H9 (cell line): ENCODE results near the gene PKP1. TPM values are rescaled to one million over a fixed set of nuclear protein-coding genes. Genes with fewer than 3 reads are reported as not detected.

Source experiments
- DNase-seq: peaks from one replicate; pipeline ENCODE4 v3.0.0-alpha.2; 2017
- H2AFZ ChIP-seq: one replicate; pipeline ENCODE4 v1.6.1; 2013; ENCODE audit warnings: mild to moderate bottlenecking, low read length, control low read depth, moderate library complexity
- H2AK5ac ChIP-seq: 2 replicates; pipeline ENCODE4 v1.6.1; 2013; ENCODE audit warnings: low read length, control low read depth, mixed read lengths; ENCODE audit not compliant: insufficient read length
- H2BK120ac ChIP-seq: one replicate; pipeline ENCODE4 v1.6.1; 2013; ENCODE audit warnings: low read depth, mild to moderate bottlenecking, low read length, control low read depth, inconsistent platforms; ENCODE audit not compliant: poor library complexity, severe bottlenecking
- H2BK12ac ChIP-seq: 2 replicates; pipeline ENCODE4 v1.6.1; 2013; ENCODE audit warnings: low read length, control low read depth, mixed read lengths, low read depth; ENCODE audit not compliant: insufficient read length
- H2BK15ac ChIP-seq: 2 replicates; pipeline ENCODE4 v1.6.1; 2013; ENCODE audit warnings: low read depth, low read length, control low read depth
- H2BK20ac ChIP-seq: one replicate; pipeline ENCODE4 v1.6.1; 2013; ENCODE audit warnings: low read depth, mild to moderate bottlenecking, low read length, control low read depth, inconsistent platforms; ENCODE audit not compliant: poor library complexity, severe bottlenecking
- H2BK5ac ChIP-seq: 2 replicates; pipeline ENCODE4 v1.6.1; 2013; ENCODE audit warnings: low read length, control low read depth, mixed read lengths; ENCODE audit not compliant: insufficient read length
- H3K14ac ChIP-seq: 2 replicates; pipeline ENCODE4 v1.6.1; 2013; ENCODE audit warnings: low read length, control low read depth; ENCODE audit not compliant: insufficient read depth
- H3K18ac ChIP-seq: 2 replicates; pipeline ENCODE4 v1.6.1; 2013; ENCODE audit warnings: low read depth, mild to moderate bottlenecking, mixed read lengths, low read length, control low read depth; ENCODE audit not compliant: insufficient read length
- H3K23ac ChIP-seq: 2 replicates; pipeline ENCODE4 v1.6.1; 2013; ENCODE audit warnings: low read length, control low read depth, mixed read lengths, low read depth; ENCODE audit not compliant: insufficient read length
- H3K23me2 ChIP-seq: 2 replicates; pipeline ENCODE4 v1.6.1; 2013; ENCODE audit warnings: low read depth, mild to moderate bottlenecking, mixed read lengths, low read length, control low read depth; ENCODE audit not compliant: insufficient read length, poor library complexity, severe bottlenecking
- H3K27ac ChIP-seq: 2 replicates; pipeline ENCODE4 v1.5.1; 2013; ENCODE audit warnings: low read length, control low read depth, mixed read lengths, low read depth; ENCODE audit not compliant: insufficient read length
- H3K27me3 ChIP-seq: 2 replicates; pipeline ENCODE4 v1.6.1; 2013; ENCODE audit warnings: low read length, control low read depth, inconsistent platforms; ENCODE audit not compliant: insufficient read depth
- H3K4ac ChIP-seq: 2 replicates; pipeline ENCODE4 v1.6.1; 2013; ENCODE audit warnings: low read depth, mild to moderate bottlenecking, control low read depth, inconsistent platforms, low read length, moderate library complexity
- H3K4me1 ChIP-seq: 2 replicates; pipeline ENCODE4 v1.6.1; 2013; ENCODE audit warnings: low read length, control low read depth, inconsistent platforms; ENCODE audit not compliant: insufficient read depth
- H3K4me2 ChIP-seq: 2 replicates; pipeline ENCODE4 v1.6.1; 2013; ENCODE audit warnings: low read length, control low read depth, mixed read lengths; ENCODE audit not compliant: insufficient read length, insufficient read depth
- H3K56ac ChIP-seq: 2 replicates; pipeline ENCODE4 v1.6.1; 2013; ENCODE audit warnings: low read depth, mild to moderate bottlenecking, mixed read lengths, low read length, control low read depth; ENCODE audit not compliant: insufficient read length
- H3K79me1 ChIP-seq: 2 replicates; pipeline ENCODE4 v1.6.1; 2013; ENCODE audit warnings: low read depth, mild to moderate bottlenecking, moderate library complexity, low read length, control low read depth, inconsistent platforms; ENCODE audit not compliant: insufficient read depth, poor library complexity, severe bottlenecking
- H3K79me2 ChIP-seq: 2 replicates; pipeline ENCODE4 v1.6.1; 2013; ENCODE audit warnings: low read length, control low read depth, inconsistent platforms; ENCODE audit not compliant: insufficient read depth
- H3K9ac ChIP-seq: 2 replicates; pipeline ENCODE4 v1.6.1; 2013; ENCODE audit warnings: low read length, control low read depth, mixed read lengths; ENCODE audit not compliant: insufficient read length; ENCODE audit errors: extremely low read depth
- H3K9me3 ChIP-seq: one replicate; pipeline ENCODE4 v1.6.1; 2013; ENCODE audit warnings: low read depth, low read length, inconsistent platforms; ENCODE audit not compliant: control insufficient read depth
- H3T11ph ChIP-seq: one replicate; pipeline ENCODE4 v1.6.1; 2013; ENCODE audit warnings: mild to moderate bottlenecking, low read length, control low read depth, inconsistent platforms
- H4K20me1 ChIP-seq: one replicate; pipeline ENCODE4 v1.6.1; 2013; ENCODE audit not compliant: control insufficient read depth, insufficient read length, insufficient read depth
- H4K5ac ChIP-seq: 2 replicates; pipeline ENCODE4 v1.6.1; 2013; ENCODE audit warnings: low read depth, mild to moderate bottlenecking, mixed read lengths, low read length, control low read depth; ENCODE audit not compliant: insufficient read length
- H4K8ac ChIP-seq: replicated peaks from 2 replicates; pipeline ENCODE4 v1.6.1; 2013; ENCODE audit warnings: low read length, control low read depth, mixed read lengths, low read depth; ENCODE audit not compliant: insufficient read length
- H4K91ac ChIP-seq: 2 replicates; pipeline ENCODE4 v1.6.1; 2013; ENCODE audit warnings: low read depth, mild to moderate bottlenecking, moderate library complexity, mixed read lengths, low read length, control low read depth; ENCODE audit not compliant: insufficient read length
- H3K27ac Mint-ChIP-seq, 3 experiments: 2 replicates in 2 of 3; 3 replicates in 1 of 3; pipeline ENCODE4 v1.8.0; 2020 to 2021; ENCODE audit warnings: mixed read lengths in 3 of 3, mild to moderate bottlenecking in 1 of 3, moderate library complexity in 1 of 3
- H3K27me3 Mint-ChIP-seq: 2 replicates; pipeline ENCODE4 v1.8.0; 2021; ENCODE audit warnings: low read depth, mild to moderate bottlenecking, moderate library complexity, mixed read lengths
- H3K36me3 Mint-ChIP-seq, 3 experiments: 2 replicates in 2 of 3; 3 replicates in 1 of 3; pipeline ENCODE4 v1.8.0; 2020 to 2021; ENCODE audit warnings: low read depth in 3 of 3, mixed read lengths in 3 of 3; ENCODE audit not compliant: insufficient read depth in 1 of 3
- H3K4me1 Mint-ChIP-seq, 2 experiments: 2 replicates each; pipeline ENCODE4 v1.8.0; 2020; ENCODE audit warnings: mixed read lengths in 2 of 2
- H3K4me3 Mint-ChIP-seq, 2 experiments: 2 replicates in 1 of 2; 3 replicates in 1 of 2; pipeline ENCODE4 v1.8.0; 2020 to 2021; ENCODE audit warnings: mild to moderate bottlenecking in 2 of 2, mixed read lengths in 2 of 2, moderate library complexity in 1 of 2
- H3K9me3 Mint-ChIP-seq, 2 experiments: 2 replicates in 1 of 2; 3 replicates in 1 of 2; pipeline ENCODE4 v1.8.0; 2020; ENCODE audit warnings: mild to moderate bottlenecking in 2 of 2, mixed read lengths in 2 of 2, moderate library complexity in 1 of 2
- WGBS: extraction: QIAGEN DNeasy Blood & Tissue Kit; methylation state at CpG from one replicate; pipeline ENCODE4 v1.1.7; 2013; ENCODE audit warnings: missing lambda C conversion rate, low lambda C conversion rate, mixed read lengths; ENCODE audit not compliant: insufficient read length; ENCODE audit errors: extremely low coverage; 5-methylcytosine and 5-hydroxymethylcytosine counted together
- total RNA-seq: library from RNA; stranded (reverse); gene quantifications from 2 replicates; pipeline ENCODE4 v1.2.1, GENCODE V29; 2021
- TF ChIP-seq, protein P1 (sequence below): fragments of 200-600 bp; sonication (generic); conservative IDR thresholded peaks from 3 replicates; pipeline ENCODE4 v1.8.0; 2021; ENCODE audit warnings: antibody characterized with exemption, mild to moderate bottlenecking

The PKP1 gene
- total RNA-seq, 1 experiment from 2014 or later: 0.09 TPM

DNA sequence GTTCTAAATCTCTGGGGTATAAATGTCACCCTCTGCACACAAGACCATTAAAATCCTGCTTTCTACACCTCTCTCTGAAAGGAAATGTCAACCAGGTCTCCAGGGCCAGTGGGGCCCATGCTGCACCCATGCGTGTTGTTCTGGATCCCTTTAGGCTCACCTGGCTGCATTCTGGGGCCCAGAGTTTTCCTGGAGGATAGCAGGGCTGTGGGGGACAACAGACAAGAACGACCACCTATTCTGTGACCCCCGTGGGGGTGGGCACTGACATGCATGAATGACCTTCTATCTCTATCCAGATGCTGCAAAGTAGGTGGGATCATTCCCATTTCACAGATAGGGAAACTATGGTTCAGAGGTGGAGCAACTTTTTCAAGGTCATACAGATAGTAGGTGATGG, 52.6 kb downstream of the PKP1 start:
- Histone ChIP-seq H4K5ac (no peak overlapping the region), H3K27me3 (no peaks in the 10 kb centered on the region), H3K4me2 (no peak overlapping the region), H3K79me1 (no peaks in the 10 kb centered on the region), H2AFZ (no peak overlapping the region), H2BK20ac (no peak overlapping the region), H3K4ac (no peak overlapping the region), H3K18ac (no peak overlapping the region), H2BK5ac (no peak overlapping the region), H3K79me2 (no peaks in the 10 kb centered on the region), H2BK120ac (no peak overlapping the region), H4K91ac (no peak overlapping the region), H2BK12ac (no peak overlapping the region), H3K23ac (no peak overlapping the region), H3K56ac (no peak overlapping the region), H4K8ac (no peak overlapping the region), H3K9me3 (no peaks in the 10 kb centered on the region), H3T11ph (no peak overlapping the region), H3K9ac (no peak overlapping the region), H3K27ac (no peak overlapping the region), H3K23me2 (no peaks in the 10 kb centered on the region), H2BK15ac (no peak overlapping the region), H3K4me1 (no peaks in the 10 kb centered on the region), H3K14ac (no peak overlapping the region), H2AK5ac (no peak overlapping the region), H4K20me1 (no peaks in the 10 kb centered on the region)
- H3K4me3 Mint-ChIP-seq: no peak overlapping the region
- H3K27ac Mint-ChIP-seq: no peak overlapping the region
- no CpG with 5 or more reads among the region's 3 CpGs for WGBS
- TF ChIP-seq, protein P1, sequence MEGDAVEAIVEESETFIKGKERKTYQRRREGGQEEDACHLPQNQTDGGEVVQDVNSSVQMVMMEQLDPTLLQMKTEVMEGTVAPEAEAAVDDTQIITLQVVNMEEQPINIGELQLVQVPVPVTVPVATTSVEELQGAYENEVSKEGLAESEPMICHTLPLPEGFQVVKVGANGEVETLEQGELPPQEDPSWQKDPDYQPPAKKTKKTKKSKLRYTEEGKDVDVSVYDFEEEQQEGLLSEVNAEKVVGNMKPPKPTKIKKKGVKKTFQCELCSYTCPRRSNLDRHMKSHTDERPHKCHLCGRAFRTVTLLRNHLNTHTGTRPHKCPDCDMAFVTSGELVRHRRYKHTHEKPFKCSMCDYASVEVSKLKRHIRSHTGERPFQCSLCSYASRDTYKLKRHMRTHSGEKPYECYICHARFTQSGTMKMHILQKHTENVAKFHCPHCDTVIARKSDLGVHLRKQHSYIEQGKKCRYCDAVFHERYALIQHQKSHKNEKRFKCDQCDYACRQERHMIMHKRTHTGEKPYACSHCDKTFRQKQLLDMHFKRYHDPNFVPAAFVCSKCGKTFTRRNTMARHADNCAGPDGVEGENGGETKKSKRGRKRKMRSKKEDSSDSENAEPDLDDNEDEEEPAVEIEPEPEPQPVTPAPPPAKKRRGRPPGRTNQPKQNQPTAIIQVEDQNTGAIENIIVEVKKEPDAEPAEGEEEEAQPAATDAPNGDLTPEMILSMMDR: no peak
- H3K27me3 Mint-ChIP-seq: peaks cover 3% of the 10 kb centered on the region
- H3K4me1 Mint-ChIP-seq: peaks cover 0 to 4% of the 10 kb centered on the region in 2 experiments; a peak in 1 of 4 replicates
- DNase-seq: no peak
- H3K9me3 Mint-ChIP-seq: peaks cover under 1% of the 10 kb centered on the region in 2 experiments; a peak in 3 of 5 replicates
- no peaks in the 10 kb centered on the region; a peak in 1 of 7 replicates for H3K36me3 Mint-ChIP-seq
